HG03469 (cell line): ENCODE data around the gene ACAP2.
A peak's percentile ranks its signal among the peaks of the same experiment; 100 is the strongest.
"Not testable (repeated sequence)": the region's sequence is repeated elsewhere in the genome, so short reads cannot be mapped to it uniquely, and the experiment has no call there.

ENCODE experiments used
- ATAC-seq: cut with Tn5 transposase; IDR thresholded peaks from one replicate; pipeline ENCODE4 v1.9.1; 2021; ENCODE audit warnings: mild to moderate bottlenecking, moderate library complexity, moderate number of reproducible peaks; ENCODE audit not compliant: unreplicated experiment

ACAP2 gene

GRCh38 chr3:195442573-195443390, at the start of gene ACAP2:
ACAP2 (minus strand) TSS chr3:195443020; CDS start chr3:195442847, 173 bp downstream.
- ATAC-seq: peak; percentile 85

DNA sequence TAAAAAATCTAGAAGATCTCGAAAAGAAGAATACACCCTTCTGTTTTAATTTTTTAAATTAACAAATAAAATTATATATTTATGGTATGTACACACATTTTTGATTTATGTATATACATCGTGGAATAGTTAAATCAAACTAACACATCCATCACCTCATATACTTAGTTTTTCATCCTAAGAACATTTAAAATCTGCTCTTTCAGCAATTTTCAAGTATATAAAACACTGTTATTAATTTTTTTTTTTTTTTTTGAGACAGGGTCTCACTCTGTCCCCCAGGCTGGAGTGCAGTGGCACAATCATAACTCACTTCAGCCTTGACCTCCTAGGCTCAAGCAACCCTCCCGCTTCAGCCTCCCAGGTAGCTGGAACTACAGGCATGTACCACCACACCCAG, 32.8 kb upstream of the ACAP2 start:
- ATAC-seq: no peak

DNA sequence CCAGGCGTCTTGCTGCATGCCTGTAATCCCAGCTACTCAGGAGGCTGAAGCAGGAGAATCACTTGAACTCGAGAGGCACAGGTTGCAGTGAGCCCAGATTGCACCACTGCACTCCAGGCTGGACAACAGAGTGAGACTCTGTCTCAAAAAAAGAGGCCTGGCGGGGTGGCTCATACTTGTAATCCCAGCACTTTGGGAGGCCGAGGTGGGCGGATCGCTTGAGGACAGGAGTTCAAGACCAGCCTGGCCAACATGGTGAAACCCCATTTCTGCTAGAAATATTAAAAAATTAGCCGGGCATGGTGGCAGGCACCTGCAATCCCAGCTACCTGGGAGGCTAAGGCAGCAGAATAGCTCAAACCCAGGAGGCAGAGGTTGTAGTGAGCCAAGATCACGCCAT, 32.3 kb upstream of the ACAP2 start:
- ATAC-seq: not testable (repeated sequence)

- no peak for ATAC-seq
Measured at GRCh38 chr3:195468841-195469240, 26.0 kb upstream of the ACAP2 start.

DNA sequence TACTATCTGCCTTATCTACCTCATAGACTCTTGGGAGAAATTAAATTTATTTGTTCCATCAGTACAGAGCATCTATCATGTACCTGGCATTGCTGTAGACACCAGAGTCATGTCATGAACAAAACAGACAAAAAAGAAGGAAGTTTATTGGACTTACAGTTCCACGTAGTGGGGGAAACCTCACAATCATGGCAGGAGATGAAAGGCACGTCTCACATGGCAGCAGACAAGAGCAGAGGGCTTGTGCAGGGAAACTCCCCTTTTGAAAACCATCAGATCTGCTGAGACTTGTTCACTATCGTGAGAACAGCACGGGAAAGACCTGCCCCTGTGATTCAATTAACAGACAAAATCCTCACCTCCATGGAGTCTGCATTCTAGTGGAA, 25.6 kb upstream of the ACAP2 start:
- no peak for ATAC-seq

DNA sequence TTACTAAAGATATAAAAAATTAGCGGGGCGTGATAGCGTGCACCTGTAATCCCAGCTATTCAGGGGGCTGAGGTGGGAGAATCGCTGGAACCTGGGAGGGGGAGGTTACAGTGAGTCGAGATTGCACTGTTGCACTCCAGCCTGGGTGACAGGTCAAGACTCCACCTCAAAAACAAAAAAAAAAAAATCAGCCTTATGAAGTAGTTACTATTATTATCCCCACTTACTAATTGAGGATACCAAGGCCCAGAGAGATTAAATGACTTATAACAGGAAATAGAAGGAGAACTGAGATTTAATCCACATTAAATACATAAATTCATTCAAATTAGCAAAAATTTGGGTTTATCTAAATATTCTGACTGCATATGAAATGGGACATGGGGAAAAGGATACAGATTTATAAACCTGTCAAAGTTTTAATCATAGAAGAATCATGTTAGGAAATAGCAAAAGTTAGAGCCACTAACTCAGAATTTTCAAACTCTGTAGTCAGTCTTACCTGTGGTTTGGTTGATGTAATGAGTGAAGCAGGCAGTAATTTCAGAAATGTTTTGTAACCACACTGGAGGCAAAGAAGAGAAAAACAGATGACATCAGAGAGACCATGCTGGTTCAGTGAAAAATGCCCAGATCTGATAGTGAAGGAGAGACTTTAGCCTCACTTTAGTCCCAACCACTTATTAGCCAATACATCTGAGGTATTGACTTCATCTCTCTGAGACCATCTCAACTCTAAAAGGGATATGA, 25.0 kb upstream of the ACAP2 start:
- ATAC-seq: no peak

GRCh38 chr3:195466251-195466650, 23.4 kb upstream of the ACAP2 start:
- no peak for ATAC-seq

- not testable (repeated sequence) for ATAC-seq
Measured at GRCh38 chr3:195462922-195463321, 20.1 kb upstream of the ACAP2 start.

- ATAC-seq: no peak
Measured at GRCh38 chr3:195462308-195462610, 19.4 kb upstream of the ACAP2 start.

DNA sequence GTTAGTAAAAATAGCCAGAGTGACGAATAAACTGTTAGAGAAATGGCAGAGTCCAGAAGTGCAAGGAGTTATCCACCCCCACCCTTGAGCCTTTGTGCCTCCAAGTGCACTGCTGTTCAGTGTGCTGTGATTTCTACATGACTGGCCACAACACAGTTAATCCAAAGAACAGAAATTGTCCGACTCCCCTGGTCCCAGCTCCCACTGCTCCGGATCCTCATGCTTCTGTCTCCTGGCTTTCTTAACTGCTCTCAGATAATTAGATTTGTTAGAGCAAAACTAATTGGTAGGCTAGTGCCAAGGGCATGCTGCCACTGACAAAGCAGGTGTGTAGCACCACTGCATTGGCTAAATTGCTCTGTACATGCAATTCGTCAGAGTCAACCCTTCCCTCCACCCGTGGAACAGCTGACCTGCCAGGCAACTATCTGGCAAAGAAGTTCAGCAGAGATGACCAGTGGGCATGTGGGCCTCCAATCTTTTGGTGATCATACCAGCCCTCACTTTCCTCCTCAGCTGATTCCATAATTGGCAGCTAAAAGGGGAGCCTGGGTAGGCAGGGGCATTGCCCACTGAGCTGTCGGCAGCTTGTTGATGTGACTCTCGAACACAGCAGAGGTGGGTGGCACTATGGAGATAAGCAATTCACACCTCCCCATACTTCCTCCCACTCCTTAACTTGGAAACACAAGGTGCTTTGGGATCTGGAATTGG, 18.9 kb upstream of the ACAP2 start:
- ATAC-seq: no peak

DNA sequence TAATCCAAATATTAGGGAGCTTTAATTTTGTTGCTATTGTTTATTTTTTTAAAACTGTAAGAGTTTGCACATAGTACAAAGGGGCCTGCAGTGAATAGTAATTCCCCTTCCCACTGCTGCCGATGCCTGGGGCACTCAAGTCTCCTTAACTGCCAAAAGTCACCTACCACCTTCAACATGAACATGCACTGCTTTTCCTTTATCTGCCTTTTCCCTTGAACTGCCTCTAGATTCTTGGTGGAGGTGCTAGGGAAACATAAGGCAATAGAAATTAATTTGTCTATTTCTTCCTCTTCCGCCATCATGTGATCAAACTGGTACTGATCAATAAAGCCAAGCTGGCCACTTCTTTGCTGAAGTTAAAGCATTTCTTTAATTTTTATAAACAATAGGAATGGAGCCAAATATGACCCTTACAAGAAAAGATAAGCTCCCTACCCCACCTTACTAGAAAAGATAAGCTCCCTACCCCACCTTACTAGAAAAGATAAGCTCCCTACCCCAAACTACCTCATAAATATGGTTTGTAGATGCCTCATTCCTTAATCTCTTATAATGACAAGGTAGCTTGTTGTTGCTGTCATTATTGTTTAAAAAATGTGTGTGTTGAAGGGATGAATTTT, 17.4 kb upstream of the ACAP2 start:
- no peak for ATAC-seq

DNA sequence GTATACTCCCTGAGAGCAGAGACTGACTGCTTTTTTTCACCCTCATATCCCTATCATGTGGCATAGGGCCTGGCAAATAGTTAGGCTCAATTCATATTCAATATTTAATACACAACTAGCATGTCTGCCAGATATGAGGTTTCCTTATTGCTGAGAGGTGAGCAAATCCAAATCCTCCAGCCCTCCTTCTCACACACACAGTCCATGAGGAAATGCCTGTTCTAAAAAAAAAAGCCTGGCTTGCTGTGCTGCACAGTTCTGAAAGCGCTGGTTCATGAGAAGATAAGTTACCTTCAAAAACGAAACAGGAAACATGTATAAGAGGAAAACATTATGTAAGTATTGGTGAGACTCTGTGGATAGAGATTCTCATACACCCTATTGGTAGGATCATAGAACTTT, 15.5 kb upstream of the ACAP2 start:
- peak; percentile 74 for ATAC-seq

DNA sequence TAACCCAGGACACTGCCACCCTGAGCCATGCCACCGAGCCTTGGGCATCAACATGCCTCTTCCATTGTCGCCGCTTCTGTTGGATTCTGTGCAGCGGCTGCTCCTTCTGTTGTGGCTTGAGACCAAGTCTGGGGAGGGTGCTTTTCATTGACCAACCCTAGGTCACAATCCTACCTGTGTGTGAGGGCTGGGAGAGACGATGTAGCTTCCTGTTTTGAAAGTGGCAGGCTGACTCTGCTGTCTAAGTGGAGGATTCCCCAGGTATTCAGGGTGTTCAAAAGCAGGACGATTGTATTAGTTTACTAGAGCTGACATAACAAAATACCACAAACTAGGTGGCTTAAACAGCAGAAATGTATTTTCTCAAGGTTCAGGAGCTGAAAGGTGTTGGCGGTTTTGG, 13.0 kb upstream of the ACAP2 start:
- no peak for ATAC-seq

- ATAC-seq: no peak
Measured at GRCh38 chr3:195453236-195453635, 10.4 kb upstream of the ACAP2 start.

DNA sequence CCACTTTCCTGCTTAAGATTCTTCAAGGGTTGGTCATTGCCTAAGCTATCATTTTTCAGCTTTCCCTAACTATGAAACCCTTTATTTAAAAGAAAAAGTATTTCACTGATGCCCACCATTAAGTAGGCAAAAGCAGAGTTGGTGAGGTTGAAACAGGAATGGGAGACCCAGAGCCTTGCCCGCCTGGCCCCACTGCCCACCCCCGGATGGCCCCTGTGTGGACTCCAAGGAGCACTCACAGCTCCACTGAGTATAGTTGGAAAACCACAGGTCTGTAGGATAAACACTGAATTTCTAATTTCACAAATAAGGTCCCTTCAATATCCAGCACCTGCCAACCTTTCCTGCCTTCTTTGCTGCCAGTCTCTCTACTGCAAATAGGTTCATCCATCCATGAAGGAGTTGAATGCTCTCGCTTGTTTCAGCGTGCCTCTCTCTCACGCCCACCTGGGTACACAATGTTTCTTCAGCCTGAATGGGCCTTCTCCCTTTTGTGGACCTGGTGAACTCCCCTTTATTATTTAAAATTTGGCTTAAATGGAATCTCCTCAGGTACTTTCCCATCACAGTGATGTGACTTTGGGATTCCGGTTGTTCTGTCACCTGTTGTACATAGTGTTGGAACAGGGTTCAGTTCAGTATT, 8.7 kb upstream of the ACAP2 start:
- ATAC-seq: no peak

- ATAC-seq: no peak
Measured at GRCh38 chr3:195450731-195451229, 8.0 kb upstream of the ACAP2 start.

DNA sequence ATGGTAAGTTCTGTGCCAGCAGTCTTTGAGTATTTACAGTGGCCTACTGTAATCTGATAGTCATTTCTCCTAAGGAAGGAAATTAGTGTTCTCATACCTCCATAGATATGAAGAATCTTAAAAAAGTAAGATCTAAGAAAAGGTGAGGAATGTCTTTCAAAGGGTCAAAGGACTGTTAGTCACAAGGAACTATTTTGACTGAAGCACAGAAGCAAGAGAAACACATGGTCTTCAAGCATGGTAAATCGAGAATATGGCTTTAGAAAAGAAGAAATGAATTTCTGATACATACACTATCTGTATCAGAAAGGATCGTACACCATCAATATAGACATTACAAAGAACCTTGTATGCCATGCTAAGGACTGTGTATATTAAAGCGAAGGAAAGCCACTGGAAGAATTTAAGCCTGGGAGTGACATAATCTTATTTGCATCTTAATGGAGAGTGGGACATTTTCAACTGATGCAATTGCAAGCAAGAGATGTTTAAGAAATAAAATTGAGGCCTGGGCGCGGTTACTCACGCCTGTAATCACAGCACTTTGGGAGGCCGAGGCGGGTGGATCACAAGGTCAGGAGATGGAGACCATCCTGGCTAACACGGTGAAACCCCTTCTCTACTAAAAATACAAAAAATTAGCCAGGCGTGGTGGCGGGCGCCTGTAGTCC, 5.5 kb upstream of the ACAP2 start:
- ATAC-seq: no peak

- ATAC-seq: no peak
Measured at GRCh38 chr3:195447201-195447600, 4.4 kb upstream of the ACAP2 start.

- ATAC-seq: no peak
Measured at GRCh38 chr3:195446359-195446758, 3.5 kb upstream of the ACAP2 start.

- ATAC-seq: no peak
Measured at GRCh38 chr3:195445885-195446284, 3.1 kb upstream of the ACAP2 start.
